Measurements from ENCODE around the gene UBL4A.
"Not testable (repeated sequence)": the region's sequence is repeated elsewhere in the genome, so short reads cannot be mapped to it uniquely, and the experiment has no call there.

Gene UBL4A

GRCh38 chrX:154506483-154507332, 20.3 kb upstream of the UBL4A start:
- no peaks in the 10 kb centered on the region for H3K27me3 ChIP-seq (replicated peaks; ENCODE audit: control insufficient read depth, insufficient read depth, low read length)
- DNase-seq (ENCODE audit: extremely low read depth, insufficient read length): no peak
- no peak overlapping the region for H3K4me3 ChIP-seq (replicated peaks; ENCODE audit: low read depth, low read length)
- TF ChIP-seq CTCF (IDR thresholded peaks at IDR 0.05; ENCODE audit: insufficient read depth, low read length, poor library complexity, severe bottlenecking): no peak
- no peaks in the 10 kb centered on the region; the same call in 1 of the 2 replicates for H3K36me3 ChIP-seq (ENCODE audit: control insufficient read depth, insufficient read depth, low read length)

GRCh38 chrX:154505734-154506133, 19.3 kb upstream of the UBL4A start:
- DNase-seq (ENCODE audit: extremely low read depth, insufficient read length): no peak
- no peak for TF ChIP-seq CTCF (IDR thresholded peaks at IDR 0.05; ENCODE audit: insufficient read depth, low read length, poor library complexity, severe bottlenecking)
- H3K36me3 ChIP-seq (ENCODE audit: control insufficient read depth, insufficient read depth, low read length): no peaks in the 10 kb centered on the region; the same call in 1 of the 2 replicates
- H3K27me3 ChIP-seq (replicated peaks; ENCODE audit: control insufficient read depth, insufficient read depth, low read length): no peaks in the 10 kb centered on the region
- H3K4me3 ChIP-seq (replicated peaks; ENCODE audit: low read depth, low read length): no peak overlapping the region

GRCh38 chrX:154502989-154503388, 16.6 kb upstream of the UBL4A start:
- Histone ChIP-seq H3K36me3 (ENCODE audit: control insufficient read depth, insufficient read depth, low read length) (no peaks in the 10 kb centered on the region; the same call in 1 of the 2 replicates), H3K27me3 (replicated peaks; ENCODE audit: control insufficient read depth, insufficient read depth, low read length) (no peaks in the 10 kb centered on the region), H3K4me3 (replicated peaks; ENCODE audit: low read depth, low read length) (no peak overlapping the region)
- TF ChIP-seq CTCF (IDR thresholded peaks at IDR 0.05; ENCODE audit: insufficient read depth, low read length, poor library complexity, severe bottlenecking): no peak
- no peak for DNase-seq (ENCODE audit: extremely low read depth, insufficient read length)

GRCh38 chrX:154502098-154502497, 15.7 kb upstream of the UBL4A start:
- TF ChIP-seq CTCF (IDR thresholded peaks at IDR 0.05; ENCODE audit: insufficient read depth, low read length, poor library complexity, severe bottlenecking): no peak
- no peaks in the 10 kb centered on the region; the same call in 1 of the 2 replicates for H3K36me3 ChIP-seq (ENCODE audit: control insufficient read depth, insufficient read depth, low read length)
- H3K27me3 ChIP-seq (replicated peaks; ENCODE audit: control insufficient read depth, insufficient read depth, low read length): no peaks in the 10 kb centered on the region
- no peak for DNase-seq (ENCODE audit: extremely low read depth, insufficient read length)
- H3K4me3 ChIP-seq (replicated peaks; ENCODE audit: low read depth, low read length): no peak overlapping the region

- H3K36me3 ChIP-seq (ENCODE audit: control insufficient read depth, insufficient read depth, low read length); DNase-seq (ENCODE audit: extremely low read depth, insufficient read length); H3K4me3 ChIP-seq (replicated peaks; ENCODE audit: low read depth, low read length); H3K27me3 ChIP-seq (replicated peaks; ENCODE audit: control insufficient read depth, insufficient read depth, low read length): not testable (repeated sequence)
These were observed 15.0 kb upstream of the UBL4A start for GRCh38 chrX:154501423-154501822.

GRCh38 chrX:154496591-154497137, 10.2 kb upstream of the UBL4A start:
- not testable (repeated sequence) for H3K27me3 ChIP-seq (replicated peaks; ENCODE audit: control insufficient read depth, insufficient read depth, low read length); H3K36me3 ChIP-seq (ENCODE audit: control insufficient read depth, insufficient read depth, low read length); DNase-seq (ENCODE audit: extremely low read depth, insufficient read length); H3K4me3 ChIP-seq (replicated peaks; ENCODE audit: low read depth, low read length)
